Coronary artery (tissue), 2 donors: Measurements from ENCODE around the gene HPSE2.
A peak's percentile ranks its signal among the peaks of the same experiment; 100 is the strongest.

ENCODE experiments used
- DNase-seq: peaks from one replicate; pipeline ENCODE4 v3.0.0-alpha.2; 2017; ENCODE audit warnings: low spot score
- H3K27ac ChIP-seq, 2 donors: fragments of 200-600 bp; sonication (generic); one replicate each; pipeline ENCODE4 v1.5.1; 2016 to 2019
- H3K4me3 ChIP-seq: fragments of 200-600 bp; sonication (generic); 2 replicates; pipeline ENCODE4 v1.5.1; 2016; ENCODE audit warnings: mild to moderate bottlenecking, moderate library complexity
- CTCF ChIP-seq: fragments of 200-600 bp; sonication (generic); IDR thresholded peaks from one replicate; pipeline ENCODE4 v1.5.1; 2019; ENCODE audit warnings: antibody characterized with exemption

The HPSE2 gene

DNA sequence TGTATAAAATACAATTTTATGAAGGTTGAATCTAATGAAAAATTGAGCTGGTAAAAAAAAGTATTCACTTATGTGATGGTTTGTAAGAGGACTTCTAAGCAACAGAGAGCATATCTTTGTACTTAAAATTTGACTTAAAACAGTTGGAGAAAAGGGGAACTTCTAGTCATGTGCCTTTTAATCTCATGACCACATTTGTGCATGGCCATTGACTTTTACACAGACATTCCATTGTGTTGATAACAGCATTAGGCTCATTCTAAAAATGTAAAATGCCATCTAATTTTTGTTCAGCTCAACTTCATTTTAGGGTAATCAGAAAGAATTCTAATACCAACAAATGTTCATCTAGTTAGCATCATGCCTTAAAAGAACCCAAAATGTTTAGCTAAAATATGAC is 119.9 kb downstream of the HPSE2 start:
- DNase-seq = no peak
- Histone ChIP-seq H3K27ac (no peak overlapping the region), H3K4me3 (no peak overlapping the region)
- no peak for TF ChIP-seq CTCF

DNA sequence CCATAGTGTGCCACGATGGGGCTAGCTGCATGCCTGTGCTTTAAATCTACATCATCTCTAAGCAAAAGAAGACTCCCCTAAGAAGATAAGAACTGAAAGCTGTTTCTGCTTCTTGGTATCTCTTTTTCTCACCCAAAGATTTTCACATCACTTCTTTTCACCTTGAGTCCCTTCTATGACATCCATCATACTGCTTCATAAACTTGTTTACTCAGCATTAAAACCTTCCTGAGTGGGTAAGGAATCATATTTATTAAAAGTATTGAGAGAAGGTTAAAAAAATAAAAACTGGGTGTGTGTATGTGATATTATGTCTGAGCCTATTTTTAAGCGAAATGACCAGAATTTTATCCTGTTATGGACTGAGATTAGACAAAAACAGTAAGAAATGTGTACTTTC is 150.3 kb downstream of the HPSE2 start:
- no peak overlapping the region for H3K27ac ChIP-seq
- no peak for TF ChIP-seq CTCF
- no peak overlapping the region for H3K4me3 ChIP-seq
- no peak for DNase-seq

GRCh38 chr10:99084161-99084560 is 151.5 kb downstream of the HPSE2 start:
- no peak for TF ChIP-seq CTCF
- H3K27ac ChIP-seq = peak overlapping the region in 1 of 2 donors; percentile 46
- no peak for DNase-seq
- no peak overlapping the region for H3K4me3 ChIP-seq

GRCh38 chr10:99080275-99080945 is 155.2 kb downstream of the HPSE2 start:
- no peak overlapping the region for H3K4me3 ChIP-seq
- no peak overlapping the region for H3K27ac ChIP-seq
- TF ChIP-seq CTCF = no peak
- DNase-seq = no peak

DNA sequence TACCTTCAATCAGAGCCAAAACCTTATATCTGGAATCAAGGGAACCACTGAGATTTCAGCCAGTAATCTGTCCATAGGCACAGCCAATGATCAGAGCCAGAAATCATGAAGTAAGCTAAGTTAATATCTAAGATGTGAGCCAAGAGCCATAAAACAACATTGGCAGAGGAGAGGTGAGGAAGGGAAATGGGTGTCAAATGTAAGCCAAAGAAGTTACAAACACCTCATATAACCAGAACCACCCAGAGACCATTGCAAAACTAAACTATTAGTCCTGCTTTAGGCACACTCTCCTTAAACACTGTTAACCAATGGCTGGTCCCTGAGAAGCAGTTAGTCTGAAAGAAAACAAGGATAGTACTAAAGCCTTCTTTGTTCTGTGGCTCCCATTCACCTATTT is 173.1 kb downstream of the HPSE2 start:
- no peak for DNase-seq
- no peak overlapping the region for H3K4me3 ChIP-seq
- TF ChIP-seq CTCF = no peak

DNA sequence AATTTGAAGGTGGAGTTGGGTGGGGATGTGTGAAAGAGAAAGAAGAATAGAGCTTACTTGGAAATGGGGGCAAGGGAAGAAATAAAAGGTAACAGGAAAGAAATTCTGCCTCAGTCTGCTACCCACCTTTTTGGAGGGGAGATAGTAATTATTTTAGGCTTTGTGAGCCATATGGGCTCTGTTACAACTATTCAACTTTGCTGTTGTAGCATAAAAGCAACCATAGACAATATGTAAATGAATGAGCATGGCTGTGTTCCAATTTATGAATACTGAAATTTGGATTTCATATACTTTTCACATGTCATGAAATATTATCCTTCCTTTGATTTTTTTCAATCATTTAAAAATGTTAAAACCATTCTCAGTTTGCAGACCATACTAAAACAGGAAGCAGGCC is 176.9 kb downstream of the HPSE2 start:
- DNase-seq = no peak
- no peak for TF ChIP-seq CTCF
- no peak overlapping the region for H3K27ac ChIP-seq
- H3K4me3 ChIP-seq = no peak overlapping the region

More for the DNA sequence above, 173.1 kb downstream of the HPSE2 start:
- H3K27ac ChIP-seq = no peak overlapping the region

- Histone ChIP-seq H3K4me3 (no peak overlapping the region), H3K27ac (no peak overlapping the region)
- no peak for TF ChIP-seq CTCF
- no peak for DNase-seq
Observed at GRCh38 chr10:99057936-99058690, 177.5 kb downstream of the HPSE2 start.
